GM19452 (cell line): ENCODE results near the gene GBF1.
"Not testable (repeated sequence)": the region's sequence is repeated elsewhere in the genome, so short reads cannot be mapped to it uniquely, and the experiment has no call there.

ENCODE experiments used
- ATAC-seq: cut with Tn5 transposase; IDR thresholded peaks from one replicate; pipeline ENCODE4 v1.9.1; 2021; ENCODE audit not compliant: unreplicated experiment

The GBF1 gene

GRCh38 chr10:102233997-102234396 is 11.3 kb upstream of the GBF1 start:
- no peak for ATAC-seq

GRCh38 chr10:102234888-102235597 is 10.3 kb upstream of the GBF1 start:
- no peak for ATAC-seq

DNA sequence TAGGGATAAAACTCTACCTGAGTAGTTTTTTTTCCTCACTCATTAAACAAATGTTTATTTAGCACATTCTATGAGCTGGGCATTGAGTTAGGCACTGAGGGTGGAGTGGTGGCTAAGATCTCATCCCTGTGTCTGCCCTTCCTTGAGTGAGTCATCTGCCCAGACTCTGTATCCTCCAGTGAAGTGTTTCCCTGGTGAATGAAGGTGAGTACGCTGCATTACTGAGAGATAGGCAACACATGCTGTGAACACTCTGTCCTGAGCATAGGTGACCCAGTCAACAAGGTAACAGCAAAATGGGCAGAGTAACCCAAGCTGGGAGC is 9.8 kb upstream of the GBF1 start:
- ATAC-seq, result no peak

DNA sequence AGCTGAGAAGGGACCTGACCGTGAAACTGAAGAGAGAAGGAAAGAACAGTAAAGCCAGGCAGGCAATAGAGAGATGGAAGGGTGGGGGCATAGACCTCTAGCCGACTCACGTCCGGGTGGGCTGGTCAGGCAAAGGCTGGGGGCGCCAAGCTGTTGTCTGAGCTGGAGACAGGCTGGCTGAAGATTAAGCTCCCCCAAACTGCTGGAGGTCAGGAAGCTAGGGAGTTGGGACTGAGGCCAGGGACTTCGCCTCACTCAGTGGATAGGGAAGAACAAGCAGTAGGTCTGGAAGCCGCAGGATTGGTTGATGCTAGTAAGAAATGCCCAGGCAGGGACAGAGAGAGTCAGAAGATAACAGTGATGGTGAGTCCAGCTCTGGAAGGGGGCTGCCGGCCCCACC is 9.3 kb upstream of the GBF1 start:
- ATAC-seq, result no peak

GRCh38 chr10:102237711-102238252 is 7.5 kb upstream of the GBF1 start:
- no peak for ATAC-seq

GRCh38 chr10:102240467-102241031 is 4.8 kb upstream of the GBF1 start:
- ATAC-seq, result no peak

DNA sequence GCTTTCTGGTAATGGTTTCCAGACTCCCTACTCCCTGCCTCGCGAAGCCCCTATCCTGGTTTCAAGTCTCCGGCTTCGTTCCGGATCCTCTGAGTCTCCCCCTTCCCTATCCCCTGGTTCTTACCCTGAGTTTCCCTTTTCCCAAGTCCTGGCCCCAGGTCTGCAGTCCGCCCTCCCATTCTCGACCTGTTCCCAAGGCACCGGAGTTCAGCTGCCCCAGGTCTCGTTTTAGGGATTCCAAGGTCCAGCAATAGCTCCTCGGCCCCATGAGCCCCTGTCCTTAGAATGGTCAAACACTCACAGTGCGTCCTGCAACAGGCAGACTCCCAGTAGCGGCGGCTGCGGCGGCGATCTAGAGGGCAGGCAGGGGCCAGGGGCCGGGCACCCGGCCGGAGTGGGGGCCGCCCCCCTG is 4.3 kb upstream of the GBF1 start:
- no peak for ATAC-seq

GRCh38 chr10:102241444-102242117 is 3.8 kb upstream of the GBF1 start, which contains the start of gene PITX3:
Gene PITX3, minus strand, starts transcription at chr10:102241512. Its CDS starts 9,432 bp downstream, at chr10:102232080.
- no peak for ATAC-seq

- ATAC-seq, result no peak
Measured at GRCh38 chr10:102242118-102242485, 3.2 kb upstream of the GBF1 start.

GRCh38 chr10:102243309-102243708 is 2.0 kb upstream of the GBF1 start:
- ATAC-seq, result no peak

DNA sequence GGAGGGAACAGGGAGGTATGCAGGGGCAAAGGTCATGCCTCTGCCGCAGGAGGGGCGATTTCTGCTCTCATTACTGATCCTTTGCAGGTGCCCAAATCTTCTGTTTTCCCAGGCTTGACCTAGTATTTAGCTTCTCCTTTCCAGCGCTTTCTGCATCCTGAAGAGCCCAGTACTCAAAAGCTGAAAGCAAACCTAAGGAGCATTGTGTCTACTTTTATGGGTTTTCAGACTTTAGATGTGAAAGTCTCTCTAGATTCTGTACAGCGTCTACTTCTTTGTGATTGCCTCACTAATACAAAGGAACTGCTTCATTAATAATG is 560 bp downstream of the GBF1 start:
- ATAC-seq, result peak; percentile 2

GRCh38 chr10:102246261-102246660 is 929 bp downstream of the GBF1 start:
- ATAC-seq, result no peak

DNA sequence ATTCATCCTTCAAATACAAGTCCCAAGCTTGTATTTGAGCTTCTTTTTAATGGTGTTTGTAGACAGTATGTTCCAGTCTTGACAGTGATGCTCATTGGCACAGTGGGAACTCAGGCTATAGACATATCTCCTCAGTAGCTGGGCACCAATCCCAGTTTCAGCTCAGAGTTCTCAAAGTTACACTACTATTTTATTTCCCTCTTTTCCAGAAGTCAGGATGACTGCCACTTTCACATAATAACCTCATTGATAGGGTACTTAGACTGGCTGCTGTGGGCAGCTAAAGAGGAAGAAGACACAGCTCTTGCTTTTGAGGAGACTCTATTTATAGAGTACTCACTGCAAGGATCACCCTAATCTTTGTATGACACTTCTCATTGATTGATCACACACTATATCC is 2.4 kb downstream of the GBF1 start:
- ATAC-seq, result no peak

DNA sequence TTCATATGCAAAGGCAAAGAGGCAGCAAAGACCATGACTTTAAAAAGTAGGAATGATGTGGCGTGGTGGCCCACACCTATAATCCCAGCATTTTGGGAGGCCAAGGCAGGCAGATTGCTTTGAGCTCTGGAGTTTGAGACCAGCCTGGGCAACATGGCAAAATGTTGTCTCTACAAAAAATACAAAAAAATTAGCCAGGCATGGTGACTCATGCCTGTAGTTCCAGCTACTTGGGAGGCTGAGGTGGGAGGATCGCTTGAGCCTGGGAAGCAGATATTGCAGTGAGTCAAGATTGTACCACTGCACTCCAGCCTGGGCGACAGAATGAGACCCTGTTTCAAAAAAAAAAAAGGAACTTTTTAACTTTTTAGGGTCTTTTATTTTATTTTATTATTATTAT is 7.2 kb downstream of the GBF1 start:
- ATAC-seq, result not testable (repeated sequence)

DNA sequence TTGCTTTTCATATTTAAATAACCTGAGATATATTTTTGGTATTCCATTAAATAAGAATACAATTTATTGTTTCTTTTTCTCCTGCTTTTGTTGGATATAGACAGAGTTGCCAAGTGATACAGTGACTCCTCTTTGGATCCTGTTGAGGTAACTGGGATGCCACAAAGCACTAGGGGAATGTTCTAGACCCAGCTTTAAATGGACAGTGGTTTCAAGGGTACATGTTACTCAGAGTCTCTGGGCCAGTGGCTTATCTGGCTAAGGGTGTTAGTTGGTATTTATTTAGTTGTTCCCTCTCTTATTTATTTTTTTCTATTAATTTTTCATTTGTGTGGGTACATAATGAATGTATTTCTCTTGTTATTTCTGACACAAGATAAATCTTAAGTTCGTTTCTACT is 9.1 kb downstream of the GBF1 start:
- no peak for ATAC-seq

DNA sequence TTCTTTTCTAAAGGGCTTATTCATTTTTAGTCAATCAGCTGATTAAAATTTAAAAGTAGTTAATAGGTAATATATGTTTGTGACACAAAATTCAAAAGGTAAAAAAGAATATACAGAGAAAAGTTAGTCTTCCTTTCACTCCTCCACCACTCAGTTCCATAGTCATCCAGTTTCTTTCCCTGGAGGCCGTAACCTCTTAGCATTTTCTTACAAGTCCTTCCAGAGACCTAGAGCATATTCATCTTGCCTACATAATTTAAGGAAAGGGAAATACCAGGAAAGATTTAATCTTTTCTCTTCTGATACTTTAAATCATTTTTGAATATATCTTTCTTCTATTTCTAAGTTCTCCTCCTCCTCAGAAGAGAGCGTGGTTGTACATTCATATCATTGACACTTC is 10.1 kb downstream of the GBF1 start:
- ATAC-seq, result no peak

- no peak for ATAC-seq
Measured at GRCh38 chr10:102261196-102261595, 15.9 kb downstream of the GBF1 start.

DNA sequence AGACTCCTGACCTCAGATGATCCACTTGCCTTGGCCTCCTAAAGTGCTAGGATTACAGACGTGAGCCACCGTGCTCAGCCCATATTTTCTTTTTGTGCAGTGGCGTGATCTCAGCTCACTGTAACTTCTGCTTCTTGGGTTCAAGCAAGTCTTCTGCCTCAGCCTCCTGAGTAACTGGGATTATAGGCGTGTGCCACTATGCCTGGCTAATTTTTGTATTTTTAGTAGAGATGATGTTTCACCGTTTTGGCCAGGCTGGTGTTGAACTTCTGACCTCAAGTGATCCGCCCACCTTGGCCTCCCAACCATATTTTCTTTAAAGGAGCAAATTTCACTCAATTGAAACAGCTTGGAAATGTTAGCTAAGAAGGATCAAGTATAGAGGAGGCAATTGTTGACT is 16.5 kb downstream of the GBF1 start:
- ATAC-seq, result no peak

GRCh38 chr10:102262744-102263370 is 17.5 kb downstream of the GBF1 start:
- ATAC-seq, result no peak

DNA sequence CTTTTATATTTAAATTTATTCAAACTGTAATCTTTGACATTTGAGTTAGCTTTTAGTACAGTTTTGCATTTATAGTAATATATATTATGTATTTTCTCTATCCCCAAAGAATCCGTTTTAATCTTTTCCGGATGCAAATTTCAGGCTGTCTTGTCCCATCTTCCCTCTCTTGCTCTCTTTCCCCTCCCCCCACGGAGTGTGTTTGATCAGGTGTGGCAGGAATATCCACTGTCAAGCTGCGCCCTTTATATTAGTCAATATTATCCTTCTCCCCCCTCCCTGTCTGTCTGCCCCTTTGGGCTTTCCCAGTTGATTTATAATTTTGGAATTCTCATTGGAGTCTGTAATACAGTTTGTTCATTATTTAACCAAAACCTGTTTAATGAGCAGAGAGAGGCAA is 19.0 kb downstream of the GBF1 start:
- ATAC-seq, result no peak

GRCh38 chr10:102266670-102267069 is 21.3 kb downstream of the GBF1 start:
- ATAC-seq, result no peak

- no peak for ATAC-seq
Measured at GRCh38 chr10:102267748-102268147, 22.4 kb downstream of the GBF1 start.
